Nephron (organoid): ENCODE data around the gene KHDC3L.
"Not testable (repeated sequence)": the region's sequence is repeated elsewhere in the genome, so short reads cannot be mapped to it uniquely, and the experiment has no call there.

Source experiments
- H3K27ac Mint-ChIP-seq, 3 experiments: 2 replicates each; pipeline ENCODE4 v1.8.0; 2020; ENCODE audit warnings: mixed read lengths in 3 of 3, mild to moderate bottlenecking in 2 of 3, moderate library complexity in 1 of 3
- H3K27me3 Mint-ChIP-seq: 2 replicates; pipeline ENCODE4 v1.8.0; 2021; ENCODE audit warnings: low read depth, mild to moderate bottlenecking, moderate library complexity, mixed read lengths
- H3K36me3 Mint-ChIP-seq: 2 replicates; pipeline ENCODE4 v1.8.0; 2020; ENCODE audit warnings: low read depth, mixed read lengths
- H3K4me1 Mint-ChIP-seq: 2 replicates; pipeline ENCODE4 v1.8.0; 2020; ENCODE audit warnings: mixed read lengths
- H3K4me3 Mint-ChIP-seq, 3 experiments: 2 replicates each; pipeline ENCODE4 v1.8.0; 2020; ENCODE audit warnings: mild to moderate bottlenecking in 3 of 3, mixed read lengths in 3 of 3, moderate library complexity in 2 of 3
- H3K9me3 Mint-ChIP-seq: 2 replicates; pipeline ENCODE4 v1.8.0; 2020; ENCODE audit warnings: mixed read lengths
- TF ChIP-seq, protein P1 (sequence below), 3 experiments: fragments of 200-600 bp; sonication (generic); IDR thresholded peaks; one replicate each; pipeline ENCODE4 v1.5.0; 2021; ENCODE audit warnings: antibody characterized with exemption in 3 of 3; ENCODE audit not compliant: unreplicated experiment in 3 of 3

The KHDC3L gene

GRCh38 chr6:73372516-73372915 is 10.1 kb downstream of the KHDC3L start:
- Mint-ChIP-seq H3K27ac (no peak overlapping the region), H3K36me3 (no peaks in the 10 kb centered on the region), H3K4me1 (no peaks in the 10 kb centered on the region), H3K9me3 (peaks cover 6% of the 10 kb centered on the region), H3K4me3 (no peak overlapping the region), H3K27me3 (peaks cover 3% of the 10 kb centered on the region)
- TF ChIP-seq, protein P1, sequence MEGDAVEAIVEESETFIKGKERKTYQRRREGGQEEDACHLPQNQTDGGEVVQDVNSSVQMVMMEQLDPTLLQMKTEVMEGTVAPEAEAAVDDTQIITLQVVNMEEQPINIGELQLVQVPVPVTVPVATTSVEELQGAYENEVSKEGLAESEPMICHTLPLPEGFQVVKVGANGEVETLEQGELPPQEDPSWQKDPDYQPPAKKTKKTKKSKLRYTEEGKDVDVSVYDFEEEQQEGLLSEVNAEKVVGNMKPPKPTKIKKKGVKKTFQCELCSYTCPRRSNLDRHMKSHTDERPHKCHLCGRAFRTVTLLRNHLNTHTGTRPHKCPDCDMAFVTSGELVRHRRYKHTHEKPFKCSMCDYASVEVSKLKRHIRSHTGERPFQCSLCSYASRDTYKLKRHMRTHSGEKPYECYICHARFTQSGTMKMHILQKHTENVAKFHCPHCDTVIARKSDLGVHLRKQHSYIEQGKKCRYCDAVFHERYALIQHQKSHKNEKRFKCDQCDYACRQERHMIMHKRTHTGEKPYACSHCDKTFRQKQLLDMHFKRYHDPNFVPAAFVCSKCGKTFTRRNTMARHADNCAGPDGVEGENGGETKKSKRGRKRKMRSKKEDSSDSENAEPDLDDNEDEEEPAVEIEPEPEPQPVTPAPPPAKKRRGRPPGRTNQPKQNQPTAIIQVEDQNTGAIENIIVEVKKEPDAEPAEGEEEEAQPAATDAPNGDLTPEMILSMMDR (IDR thresholded peaks at IDR 0.05; ENCODE audit: unreplicated experiment in 3 of 3), result no peak

DNA sequence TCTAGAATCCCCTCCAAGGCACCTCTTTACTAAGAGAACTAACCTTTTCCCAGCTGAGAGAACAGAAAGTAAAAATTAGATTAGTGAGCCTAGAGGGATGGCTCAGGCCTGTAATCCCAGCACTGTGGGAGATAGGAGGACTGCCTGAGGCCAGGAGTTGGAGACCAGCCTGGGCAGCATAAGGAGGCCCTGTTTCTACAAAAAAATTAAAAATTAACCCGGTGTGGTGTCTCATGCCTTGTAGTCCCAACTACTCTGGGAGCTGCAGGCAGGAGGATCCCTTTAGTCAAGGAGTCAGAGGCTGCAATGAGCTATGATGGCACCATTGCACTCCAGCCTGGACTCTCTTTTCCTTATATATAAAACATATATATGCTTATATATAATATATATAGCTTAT is 12.8 kb downstream of the KHDC3L start:
- peaks cover 6% of the 10 kb centered on the region for H3K9me3 Mint-ChIP-seq
- H3K4me3 Mint-ChIP-seq, result no peak overlapping the region
- no peaks in the 10 kb centered on the region for H3K27me3 Mint-ChIP-seq
- H3K36me3 Mint-ChIP-seq, result no peaks in the 10 kb centered on the region
- H3K4me1 Mint-ChIP-seq, result no peaks in the 10 kb centered on the region
- TF ChIP-seq, protein P1 (IDR thresholded peaks at IDR 0.05; ENCODE audit: unreplicated experiment in 3 of 3), result no peak
- no peak overlapping the region for H3K27ac Mint-ChIP-seq

GRCh38 chr6:73377225-73377624 is 14.8 kb downstream of the KHDC3L start:
- Mint-ChIP-seq H3K4me1 (no peaks in the 10 kb centered on the region), H3K27me3 (no peaks in the 10 kb centered on the region), H3K27ac (no peak overlapping the region), H3K9me3 (peaks cover 6% of the 10 kb centered on the region), H3K36me3 (no peaks in the 10 kb centered on the region), H3K4me3 (no peak overlapping the region)
- TF ChIP-seq, protein P1 (IDR thresholded peaks at IDR 0.05; ENCODE audit: unreplicated experiment in 3 of 3), result no peak

DNA sequence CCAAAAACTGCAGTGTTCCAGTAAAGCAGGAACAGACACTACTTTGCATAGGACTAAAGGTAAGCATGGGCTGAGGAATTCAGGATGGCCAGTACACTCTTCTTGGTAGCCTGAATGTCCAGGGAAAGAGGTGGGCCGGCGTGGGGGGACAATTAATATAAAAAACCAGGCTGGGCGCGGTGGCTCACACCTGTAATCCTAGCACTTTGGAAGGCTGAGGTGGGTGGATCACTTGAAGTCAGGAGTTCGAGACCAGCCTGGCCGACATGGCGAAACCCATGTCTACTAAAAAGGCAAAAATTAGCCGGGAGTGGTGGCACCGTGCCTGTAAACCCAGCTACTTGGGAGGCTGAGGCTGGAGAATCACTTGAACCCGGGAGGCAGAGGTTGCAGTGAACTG is 19.1 kb downstream of the KHDC3L start:
- H3K36me3 Mint-ChIP-seq, H3K4me1 Mint-ChIP-seq, H3K4me3 Mint-ChIP-seq, H3K9me3 Mint-ChIP-seq, H3K27ac Mint-ChIP-seq: not testable (repeated sequence)
- peaks cover 11% of the 10 kb centered on the region for H3K27me3 Mint-ChIP-seq

DNA sequence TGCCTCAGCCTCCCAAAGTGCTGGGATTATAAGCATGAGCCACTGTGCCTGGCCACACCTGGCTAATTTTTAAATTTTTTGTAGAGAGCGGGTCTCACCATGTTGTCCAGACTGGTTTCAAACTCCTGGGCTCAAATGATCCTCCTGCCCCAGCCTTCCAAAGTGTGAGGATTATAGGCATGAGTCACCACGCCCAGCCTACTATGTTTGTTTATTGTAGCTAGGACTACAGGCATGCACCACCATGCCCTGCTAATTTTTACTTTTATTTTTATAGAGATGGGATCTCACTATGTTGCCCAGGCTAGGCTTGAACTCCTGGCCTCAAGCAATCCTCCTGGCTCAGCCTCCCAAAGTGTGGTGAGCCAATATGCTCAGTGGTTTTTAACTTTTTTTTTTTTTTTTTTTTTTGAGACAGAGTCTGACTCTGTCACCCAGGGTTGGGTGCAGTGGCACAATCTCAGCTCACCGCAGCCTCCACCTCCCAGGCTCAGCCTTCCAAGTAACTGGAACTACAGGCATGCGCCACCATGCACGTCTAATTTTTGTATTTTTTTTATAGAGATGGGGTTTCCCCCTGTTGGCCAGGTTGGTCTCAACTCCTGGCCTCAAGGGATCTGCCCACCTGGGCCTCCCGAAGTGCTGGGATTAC is 20.1 kb downstream of the KHDC3L start:
- Mint-ChIP-seq H3K27ac (no peak overlapping the region), H3K9me3 (no peaks in the 10 kb centered on the region), H3K27me3 (peaks cover 11% of the 10 kb centered on the region), H3K4me1 (no peaks in the 10 kb centered on the region), H3K4me3 (no peak overlapping the region), H3K36me3 (no peaks in the 10 kb centered on the region)
- TF ChIP-seq, protein P1 (IDR thresholded peaks at IDR 0.05; ENCODE audit: unreplicated experiment in 3 of 3), result no peak

DNA sequence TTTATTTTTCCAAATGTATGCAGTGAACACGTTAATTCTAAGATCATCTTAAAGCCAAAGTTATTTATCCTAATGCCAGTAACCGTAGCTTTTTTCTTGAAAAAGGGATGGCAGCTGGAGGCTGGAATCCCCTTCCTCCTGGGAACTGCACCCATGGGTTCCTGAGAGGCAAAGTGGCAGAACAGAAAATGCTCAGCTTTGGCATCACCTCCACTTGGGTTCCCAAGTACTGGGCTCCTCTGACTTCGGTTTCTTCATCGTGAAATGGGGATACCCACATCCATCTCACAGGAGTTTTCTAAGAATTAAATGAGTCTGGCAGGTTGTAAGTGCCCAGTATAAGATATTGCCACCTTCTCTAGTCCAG is 26.0 kb downstream of the KHDC3L start:
- H3K4me3 Mint-ChIP-seq, result peak overlapping the region; percentile 83 to 86 (median 84)
- peaks cover 26% of the 10 kb centered on the region for H3K27me3 Mint-ChIP-seq
- H3K27ac Mint-ChIP-seq, result no peak overlapping the region
- no peaks in the 10 kb centered on the region for H3K36me3 Mint-ChIP-seq
- TF ChIP-seq, protein P1 (IDR thresholded peaks at IDR 0.05; ENCODE audit: unreplicated experiment in 3 of 3), result no peak
- H3K4me1 Mint-ChIP-seq, result no peaks in the 10 kb centered on the region
- no peaks in the 10 kb centered on the region for H3K9me3 Mint-ChIP-seq
